ENCODE results near the gene COL12A1. TPM values are rescaled to one million over a fixed set of nuclear protein-coding genes. Genes with fewer than 3 reads are reported as not detected.

The COL12A1 gene
- total and polyA plus RNA-seq, 2 experiments from 2014 or later, result 0.39 to 6.3 TPM

DNA sequence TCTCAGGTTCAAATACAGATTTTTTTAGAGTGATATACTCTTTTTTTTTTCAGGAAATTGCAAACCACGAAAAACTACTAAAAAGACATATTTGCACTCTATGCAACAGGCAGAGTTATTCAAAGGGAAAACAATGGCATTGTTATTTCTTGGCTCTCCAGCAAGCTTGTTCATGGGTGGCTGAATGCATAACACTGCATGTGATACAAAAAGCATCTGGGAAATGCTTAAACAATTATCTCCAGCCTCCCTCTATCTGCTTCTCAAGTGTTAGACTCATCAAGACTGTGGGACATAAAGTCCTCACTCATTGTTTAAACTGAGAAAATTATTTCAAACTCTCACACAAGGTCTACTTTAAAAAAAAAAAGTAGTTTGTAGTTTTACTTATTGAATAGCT, 7.3 kb upstream of the COL12A1 start (continued):
- TF ChIP-seq, protein P1, sequence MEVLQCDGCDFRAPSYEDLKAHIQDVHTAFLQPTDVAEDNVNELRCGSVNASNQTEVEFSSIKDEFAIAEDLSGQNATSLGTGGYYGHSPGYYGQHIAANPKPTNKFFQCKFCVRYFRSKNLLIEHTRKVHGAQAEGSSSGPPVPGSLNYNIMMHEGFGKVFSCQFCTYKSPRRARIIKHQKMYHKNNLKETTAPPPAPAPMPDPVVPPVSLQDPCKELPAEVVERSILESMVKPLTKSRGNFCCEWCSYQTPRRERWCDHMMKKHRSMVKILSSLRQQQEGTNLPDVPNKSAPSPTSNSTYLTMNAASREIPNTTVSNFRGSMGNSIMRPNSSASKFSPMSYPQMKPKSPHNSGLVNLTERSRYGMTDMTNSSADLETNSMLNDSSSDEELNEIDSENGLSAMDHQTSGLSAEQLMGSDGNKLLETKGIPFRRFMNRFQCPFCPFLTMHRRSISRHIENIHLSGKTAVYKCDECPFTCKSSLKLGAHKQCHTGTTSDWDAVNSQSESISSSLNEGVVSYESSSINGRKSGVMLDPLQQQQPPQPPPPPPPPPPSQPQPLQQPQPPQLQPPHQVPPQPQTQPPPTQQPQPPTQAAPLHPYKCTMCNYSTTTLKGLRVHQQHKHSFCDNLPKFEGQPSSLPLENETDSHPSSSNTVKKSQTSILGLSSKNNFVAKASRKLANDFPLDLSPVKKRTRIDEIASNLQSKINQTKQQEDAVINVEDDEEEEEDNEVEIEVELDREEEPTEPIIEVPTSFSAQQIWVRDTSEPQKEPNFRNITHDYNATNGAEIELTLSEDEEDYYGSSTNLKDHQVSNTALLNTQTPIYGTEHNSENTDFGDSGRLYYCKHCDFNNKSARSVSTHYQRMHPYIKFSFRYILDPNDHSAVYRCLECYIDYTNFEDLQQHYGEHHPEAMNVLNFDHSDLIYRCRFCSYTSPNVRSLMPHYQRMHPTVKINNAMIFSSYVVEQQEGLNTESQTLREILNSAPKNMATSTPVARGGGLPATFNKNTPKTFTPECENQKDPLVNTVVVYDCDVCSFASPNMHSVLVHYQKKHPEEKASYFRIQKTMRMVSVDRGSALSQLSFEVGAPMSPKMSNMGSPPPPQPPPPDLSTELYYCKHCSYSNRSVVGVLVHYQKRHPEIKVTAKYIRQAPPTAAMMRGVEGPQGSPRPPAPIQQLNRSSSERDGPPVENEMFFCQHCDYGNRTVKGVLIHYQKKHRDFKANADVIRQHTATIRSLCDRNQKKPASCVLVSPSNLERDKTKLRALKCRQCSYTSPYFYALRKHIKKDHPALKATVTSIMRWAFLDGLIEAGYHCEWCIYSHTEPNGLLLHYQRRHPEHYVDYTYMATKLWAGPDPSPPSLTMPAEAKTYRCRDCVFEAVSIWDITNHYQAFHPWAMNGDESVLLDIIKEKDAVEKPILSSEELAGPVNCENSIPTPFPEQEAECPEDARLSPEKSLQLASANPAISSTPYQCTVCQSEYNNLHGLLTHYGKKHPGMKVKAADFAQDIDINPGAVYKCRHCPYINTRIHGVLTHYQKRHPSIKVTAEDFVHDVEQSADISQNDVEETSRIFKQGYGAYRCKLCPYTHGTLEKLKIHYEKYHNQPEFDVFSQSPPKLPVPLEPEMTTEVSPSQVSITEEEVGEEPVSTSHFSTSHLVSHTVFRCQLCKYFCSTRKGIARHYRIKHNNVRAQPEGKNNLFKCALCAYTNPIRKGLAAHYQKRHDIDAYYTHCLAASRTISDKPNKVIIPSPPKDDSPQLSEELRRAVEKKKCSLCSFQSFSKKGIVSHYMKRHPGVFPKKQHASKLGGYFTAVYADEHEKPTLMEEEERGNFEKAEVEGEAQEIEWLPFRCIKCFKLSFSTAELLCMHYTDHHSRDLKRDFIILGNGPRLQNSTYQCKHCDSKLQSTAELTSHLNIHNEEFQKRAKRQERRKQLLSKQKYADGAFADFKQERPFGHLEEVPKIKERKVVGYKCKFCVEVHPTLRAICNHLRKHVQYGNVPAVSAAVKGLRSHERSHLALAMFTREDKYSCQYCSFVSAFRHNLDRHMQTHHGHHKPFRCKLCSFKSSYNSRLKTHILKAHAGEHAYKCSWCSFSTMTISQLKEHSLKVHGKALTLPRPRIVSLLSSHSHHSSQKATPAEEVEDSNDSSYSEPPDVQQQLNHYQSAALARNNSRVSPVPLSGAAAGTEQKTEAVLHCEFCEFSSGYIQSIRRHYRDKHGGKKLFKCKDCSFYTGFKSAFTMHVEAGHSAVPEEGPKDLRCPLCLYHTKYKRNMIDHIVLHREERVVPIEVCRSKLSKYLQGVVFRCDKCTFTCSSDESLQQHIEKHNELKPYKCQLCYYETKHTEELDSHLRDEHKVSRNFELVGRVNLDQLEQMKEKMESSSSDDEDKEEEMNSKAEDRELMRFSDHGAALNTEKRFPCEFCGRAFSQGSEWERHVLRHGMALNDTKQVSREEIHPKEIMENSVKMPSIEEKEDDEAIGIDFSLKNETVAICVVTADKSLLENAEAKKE (CRISPR knock-in tag; IDR thresholded peaks at IDR 0.05), result peak; percentile 68; the same call in 1 of the 2 replicates
- TF ChIP-seq NANOG (IDR thresholded peaks at IDR 0.05; ENCODE audit: borderline replicate concordance), result peak; percentile 71; the same call in 1 of the 2 replicates

DNA sequence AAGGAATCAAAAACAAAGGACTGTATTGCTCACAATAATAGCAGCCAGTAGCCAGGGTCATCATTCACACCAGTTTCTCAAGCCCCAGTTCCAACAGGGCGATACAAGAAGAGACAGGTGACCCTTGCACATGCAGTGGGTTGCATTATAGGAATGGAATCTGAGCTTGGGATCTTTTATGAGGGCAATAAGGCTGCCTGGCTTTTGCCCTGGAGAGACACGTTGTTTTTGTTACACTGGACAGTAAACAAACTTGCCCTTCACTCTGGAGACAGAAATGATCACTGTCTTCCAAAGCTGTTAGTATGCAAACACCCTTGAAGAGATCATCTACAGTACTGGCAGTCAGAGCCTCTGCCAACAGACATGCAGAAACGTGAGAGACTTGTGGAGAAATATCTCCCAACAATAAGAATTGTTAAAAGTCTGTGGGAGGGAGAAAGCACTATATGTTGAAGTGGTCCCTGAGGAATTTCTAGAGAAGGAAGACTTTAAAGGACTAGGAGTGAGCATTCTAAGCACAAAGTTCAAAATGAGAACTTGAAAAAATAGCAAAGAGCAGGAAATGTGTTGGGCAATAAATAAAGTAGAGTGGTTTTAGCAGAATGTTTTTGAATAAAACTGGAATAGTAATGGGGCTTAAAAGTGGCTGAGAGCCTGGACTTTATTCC, 6.2 kb upstream of the COL12A1 start:
- no peaks in the 10 kb centered on the region for H3K79me2 ChIP-seq (replicated peaks; ENCODE audit: insufficient read depth)
- TF ChIP-seq, protein P2, sequence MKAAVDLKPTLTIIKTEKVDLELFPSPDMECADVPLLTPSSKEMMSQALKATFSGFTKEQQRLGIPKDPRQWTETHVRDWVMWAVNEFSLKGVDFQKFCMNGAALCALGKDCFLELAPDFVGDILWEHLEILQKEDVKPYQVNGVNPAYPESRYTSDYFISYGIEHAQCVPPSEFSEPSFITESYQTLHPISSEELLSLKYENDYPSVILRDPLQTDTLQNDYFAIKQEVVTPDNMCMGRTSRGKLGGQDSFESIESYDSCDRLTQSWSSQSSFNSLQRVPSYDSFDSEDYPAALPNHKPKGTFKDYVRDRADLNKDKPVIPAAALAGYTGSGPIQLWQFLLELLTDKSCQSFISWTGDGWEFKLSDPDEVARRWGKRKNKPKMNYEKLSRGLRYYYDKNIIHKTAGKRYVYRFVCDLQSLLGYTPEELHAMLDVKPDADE (IDR thresholded peaks at IDR 0.05), result no peak
- TF ChIP-seq, protein P3, sequence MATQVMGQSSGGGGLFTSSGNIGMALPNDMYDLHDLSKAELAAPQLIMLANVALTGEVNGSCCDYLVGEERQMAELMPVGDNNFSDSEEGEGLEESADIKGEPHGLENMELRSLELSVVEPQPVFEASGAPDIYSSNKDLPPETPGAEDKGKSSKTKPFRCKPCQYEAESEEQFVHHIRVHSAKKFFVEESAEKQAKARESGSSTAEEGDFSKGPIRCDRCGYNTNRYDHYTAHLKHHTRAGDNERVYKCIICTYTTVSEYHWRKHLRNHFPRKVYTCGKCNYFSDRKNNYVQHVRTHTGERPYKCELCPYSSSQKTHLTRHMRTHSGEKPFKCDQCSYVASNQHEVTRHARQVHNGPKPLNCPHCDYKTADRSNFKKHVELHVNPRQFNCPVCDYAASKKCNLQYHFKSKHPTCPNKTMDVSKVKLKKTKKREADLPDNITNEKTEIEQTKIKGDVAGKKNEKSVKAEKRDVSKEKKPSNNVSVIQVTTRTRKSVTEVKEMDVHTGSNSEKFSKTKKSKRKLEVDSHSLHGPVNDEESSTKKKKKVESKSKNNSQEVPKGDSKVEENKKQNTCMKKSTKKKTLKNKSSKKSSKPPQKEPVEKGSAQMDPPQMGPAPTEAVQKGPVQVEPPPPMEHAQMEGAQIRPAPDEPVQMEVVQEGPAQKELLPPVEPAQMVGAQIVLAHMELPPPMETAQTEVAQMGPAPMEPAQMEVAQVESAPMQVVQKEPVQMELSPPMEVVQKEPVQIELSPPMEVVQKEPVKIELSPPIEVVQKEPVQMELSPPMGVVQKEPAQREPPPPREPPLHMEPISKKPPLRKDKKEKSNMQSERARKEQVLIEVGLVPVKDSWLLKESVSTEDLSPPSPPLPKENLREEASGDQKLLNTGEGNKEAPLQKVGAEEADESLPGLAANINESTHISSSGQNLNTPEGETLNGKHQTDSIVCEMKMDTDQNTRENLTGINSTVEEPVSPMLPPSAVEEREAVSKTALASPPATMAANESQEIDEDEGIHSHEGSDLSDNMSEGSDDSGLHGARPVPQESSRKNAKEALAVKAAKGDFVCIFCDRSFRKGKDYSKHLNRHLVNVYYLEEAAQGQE (IDR thresholded peaks at IDR 0.05; ENCODE audit: unreplicated experiment), result no peak
- TF ChIP-seq, protein P4, sequence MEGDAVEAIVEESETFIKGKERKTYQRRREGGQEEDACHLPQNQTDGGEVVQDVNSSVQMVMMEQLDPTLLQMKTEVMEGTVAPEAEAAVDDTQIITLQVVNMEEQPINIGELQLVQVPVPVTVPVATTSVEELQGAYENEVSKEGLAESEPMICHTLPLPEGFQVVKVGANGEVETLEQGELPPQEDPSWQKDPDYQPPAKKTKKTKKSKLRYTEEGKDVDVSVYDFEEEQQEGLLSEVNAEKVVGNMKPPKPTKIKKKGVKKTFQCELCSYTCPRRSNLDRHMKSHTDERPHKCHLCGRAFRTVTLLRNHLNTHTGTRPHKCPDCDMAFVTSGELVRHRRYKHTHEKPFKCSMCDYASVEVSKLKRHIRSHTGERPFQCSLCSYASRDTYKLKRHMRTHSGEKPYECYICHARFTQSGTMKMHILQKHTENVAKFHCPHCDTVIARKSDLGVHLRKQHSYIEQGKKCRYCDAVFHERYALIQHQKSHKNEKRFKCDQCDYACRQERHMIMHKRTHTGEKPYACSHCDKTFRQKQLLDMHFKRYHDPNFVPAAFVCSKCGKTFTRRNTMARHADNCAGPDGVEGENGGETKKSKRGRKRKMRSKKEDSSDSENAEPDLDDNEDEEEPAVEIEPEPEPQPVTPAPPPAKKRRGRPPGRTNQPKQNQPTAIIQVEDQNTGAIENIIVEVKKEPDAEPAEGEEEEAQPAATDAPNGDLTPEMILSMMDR (conservative IDR thresholded peaks at IDR 0.05; ENCODE audit: low read depth in 2 of 2), result no peak

More for the DNA sequence above, 6.2 kb upstream of the COL12A1 start:
- no peak overlapping the region for H3K4me3 Mint-ChIP-seq
- no peaks in the 10 kb centered on the region; the same call in 1 of the 2 replicates for H3F3A ChIP-seq (replicated peaks; ENCODE audit: low read depth)
- peaks cover 36% of the 10 kb centered on the region for H3K4me1 ChIP-seq (ENCODE audit: insufficient read depth)
- ATAC-seq (no peak), DNase-seq (ENCODE audit: low spot score) (no peak)
- H3K4me1 Mint-ChIP-seq, result peaks cover 50% of the 10 kb centered on the region
- peaks cover 7% of the 10 kb centered on the region; the same call in 1 of the 2 replicates for H3K9me2 ChIP-seq (ENCODE audit: insufficient read depth)
- H3K4me2 ChIP-seq, result peak overlapping the region; percentile 21; the same call in 1 of the 2 replicates
- H3K9me3 Mint-ChIP-seq, result no peaks in the 10 kb centered on the region
- H3K27ac ChIP-seq (ENCODE audit: low read depth), result peak overlapping the region; percentile 26; the same call in 1 of the 2 replicates
- H3K36me3 ChIP-seq (ENCODE audit: insufficient read depth), result no peaks in the 10 kb centered on the region
- H3K27me3 ChIP-seq (ENCODE audit: insufficient read depth), result peaks cover 26% of the 10 kb centered on the region
- H3K27ac Mint-ChIP-seq, result peak overlapping the region; percentile 17; the same call in 1 of the 2 replicates
- peaks cover 24% of the 10 kb centered on the region for H3K27me3 Mint-ChIP-seq (ENCODE audit: insufficient read depth, low read depth, poor library complexity)
- no peaks in the 10 kb centered on the region for H4K20me1 ChIP-seq (replicated peaks; ENCODE audit: insufficient read depth)
- no peak overlapping the region for H3K4me3 ChIP-seq
- no peaks in the 10 kb centered on the region for H3K36me3 Mint-ChIP-seq (ENCODE audit: low read depth)
- H2AFZ ChIP-seq, result peak overlapping the region; percentile 76; the same call in 1 of the 2 replicates
